Right lung (tissue), 5 donors: ENCODE data around the gene DRAP1. TPM values are rescaled to one million over a fixed set of nuclear protein-coding genes. Genes with fewer than 3 reads are reported as not detected.

Experiments
- DNase-seq, 2 donors: peaks; one replicate each; pipeline ENCODE4 v3.0.0-alpha.2; 2013
- polyA plus RNA-seq, 5 donors: library from polyadenylated mRNA; unstranded; fragments of 120-200 nt; gene quantifications; one replicate each; pipeline versions ENCODE4 v1.2.1 to v1.2.3, GENCODE V29; 2013; ENCODE audit warnings: inconsistent platforms in 1 of 5, low replicate concordance in 1 of 5; ENCODE audit not compliant: insufficient read length in 5 of 5, insufficient read depth in 1 of 5

DRAP1 gene
- polyA plus RNA-seq, 5 donors: 66.5 to 143 (median 81.8) TPM

- no peak for DNase-seq
These were observed 35.5 kb downstream of the DRAP1 start for GRCh38 chr11:65954771-65955170.

- no peak for DNase-seq
These were observed 39.1 kb downstream of the DRAP1 start for GRCh38 chr11:65958291-65958690.

GRCh38 chr11:65958774-65959420 is 39.7 kb downstream of the DRAP1 start:
- no peak for DNase-seq

- no peak for DNase-seq
These were observed 41.6 kb downstream of the DRAP1 start for GRCh38 chr11:65960824-65961266.

GRCh38 chr11:65961267-65962140 is 42.3 kb downstream of the DRAP1 start, which contains the start of gene SART1:
Gene SART1 (plus strand): TSS chr11:65961734. CDS start chr11:65961781, 47 bp downstream.
- peak; percentile 96 to 97 for DNase-seq

GRCh38 chr11:65962141-65962564 is 42.9 kb downstream of the DRAP1 start:
- no peak for DNase-seq

- DNase-seq: no peak
These were observed 45.7 kb downstream of the DRAP1 start for GRCh38 chr11:65964906-65965305.

GRCh38 chr11:65965986-65966762 is 46.9 kb downstream of the DRAP1 start:
- no peak for DNase-seq

GRCh38 chr11:65967329-65967934 is 48.2 kb downstream of the DRAP1 start:
- no peak for DNase-seq

- no peak for DNase-seq
These were observed 49.6 kb downstream of the DRAP1 start for GRCh38 chr11:65968600-65969482.

Other genes with a start within 250 kb of the DRAP1 start
- gene KAT5, start 207.2 kb upstream of the DRAP1 start, polyA plus RNA-seq: 10 to 100 TPM; 52.2 to 68.8 (median 62.9) TPM
- gene RNASEH2C, start 198.6 kb upstream of the DRAP1 start, polyA plus RNA-seq: 10 to 100 TPM; 32.4 to 67.8 (median 41.4) TPM
- 1 to 10 TPM; 2.2 to 4.2 (median 3.4) TPM for gene AP5B1, start 138.4 kb upstream of the DRAP1 start, polyA plus RNA-seq
- gene OVOL1, start 132.4 kb upstream of the DRAP1 start, polyA plus RNA-seq: under 1 TPM; 0.07 to 0.60 (median 0.29) TPM
- 1 to 10 TPM; 1.6 to 5.2 (median 3.1) TPM for gene SNX32, start 85.5 kb upstream of the DRAP1 start, polyA plus RNA-seq
- 100 to 1,000 TPM; 574 to 838 (median 723) TPM for gene CFL1, start 61.2 kb upstream of the DRAP1 start, polyA plus RNA-seq
- gene MUS81, start 59.0 kb upstream of the DRAP1 start, polyA plus RNA-seq: 10 to 100 TPM; 37.0 to 57.3 (median 48.7) TPM
- 100 to 1,000 TPM; 107 to 194 (median 144) TPM for gene EFEMP2, start 46.6 kb upstream of the DRAP1 start, polyA plus RNA-seq
- 1 to 10 TPM; 2.6 to 6.3 (median 6.1) TPM for gene CTSW, start 39.6 kb upstream of the DRAP1 start, polyA plus RNA-seq
- 10 to 100 TPM; 72.3 to 87.4 (median 76.5) TPM for gene FIBP, start 31.0 kb upstream of the DRAP1 start, polyA plus RNA-seq
- gene CCDC85B, start 28.8 kb upstream of the DRAP1 start, polyA plus RNA-seq: 10 to 100 TPM; 10.2 to 37.1 (median 11.4) TPM
- under 1 TPM in 3 of 5 donors, not detected in 2; 0.12 to 0.19 (median 0.13) TPM for gene FOSL1, start 19.0 kb upstream of the DRAP1 start, polyA plus RNA-seq
- 10 to 100 TPM; 29.8 to 44.0 (median 38.6) TPM for gene C11orf68, start 364 bp upstream of the DRAP1 start, polyA plus RNA-seq
- under 1 TPM; 0.21 to 0.62 (median 0.44) TPM for gene TSGA10IP, start 26.1 kb downstream of the DRAP1 start, polyA plus RNA-seq
- 10 to 100 TPM; 34.7 to 51.6 (median 40.9) TPM for gene SART1, start 42.3 kb downstream of the DRAP1 start, polyA plus RNA-seq
- 10 to 100 TPM; 25.8 to 28.0 (median 26.7) TPM for gene EIF1AD, start 82.7 kb downstream of the DRAP1 start, polyA plus RNA-seq
- gene BANF1, start 83.1 kb downstream of the DRAP1 start, polyA plus RNA-seq: 100 to 1,000 TPM; 200 to 305 (median 225) TPM
- 1 to 10 TPM in 2 of 5 donors, under 1 TPM in 2, not detected in 1; 0.30 to 1.8 (median 1.1) TPM for gene CST6, start 92.6 kb downstream of the DRAP1 start, polyA plus RNA-seq
- under 1 TPM in 1 of 5 donors, not detected in 4; 0.11 TPM for gene CATSPER1, start 107.1 kb downstream of the DRAP1 start, polyA plus RNA-seq
- gene GAL3ST3, start 129.7 kb downstream of the DRAP1 start, polyA plus RNA-seq: under 1 TPM; 0.18 to 0.24 (median 0.19) TPM
- gene SF3B2, start 132.9 kb downstream of the DRAP1 start, polyA plus RNA-seq: 100 to 1,000 TPM; 168 to 227 (median 205) TPM
- 10 to 100 TPM; 44.7 to 57.6 (median 49.0) TPM for gene PACS1, start 150.8 kb downstream of the DRAP1 start, polyA plus RNA-seq